Small intestine (tissue), 7 donors: ENCODE data around the gene BRAT1. TPM values are rescaled to one million over a fixed set of nuclear protein-coding genes. Genes with fewer than 3 reads are reported as not detected.

Experiments
- DNase-seq, 2 donors: peaks; one replicate each; pipeline versions ENCODE4 v3.0.0 to v3.0.0-alpha.2; 2013
- FAIRE-seq: peaks from 2 replicates; lab custom pipeline; 2012; peaks lifted over from hg19 to GRCh38; lab: Jason Lieb, UNC
- H3K27ac ChIP-seq, 3 donors: one replicate each; pipeline ENCODE4 v1.5.1; 2013; ENCODE audit warnings: low read length in 2 of 3, mild to moderate bottlenecking in 2 of 3, control low read depth in 1 of 3, inconsistent platforms in 1 of 3, low read depth in 1 of 3, moderate library complexity in 1 of 3
- H3K27me3 ChIP-seq, 3 donors: one replicate each; pipeline ENCODE4 v1.6.1; 2013; ENCODE audit warnings: low read length in 3 of 3, inconsistent platforms in 1 of 3; ENCODE audit not compliant: control insufficient read depth in 3 of 3, insufficient read depth in 3 of 3
- H3K36me3 ChIP-seq, 3 donors: one replicate each; pipeline ENCODE4 v1.6.1; 2013; ENCODE audit warnings: low read length in 3 of 3, inconsistent platforms in 1 of 3, low read depth in 1 of 3, mild to moderate bottlenecking in 1 of 3, moderate library complexity in 1 of 3; ENCODE audit not compliant: control insufficient read depth in 3 of 3, insufficient read depth in 2 of 3
- H3K4me1 ChIP-seq, 3 donors: one replicate each; pipeline ENCODE4 v1.6.1; 2013; ENCODE audit warnings: low read length in 2 of 3, inconsistent platforms in 1 of 3, low read depth in 1 of 3, mild to moderate bottlenecking in 1 of 3, moderate library complexity in 1 of 3; ENCODE audit not compliant: control insufficient read depth in 3 of 3, insufficient read depth in 2 of 3
- H3K4me3 ChIP-seq, 3 donors: one replicate each; pipeline ENCODE4 v1.5.1; 2013; ENCODE audit warnings: low read length in 3 of 3, control low read depth in 1 of 3, inconsistent platforms in 1 of 3, low read depth in 1 of 3, mild to moderate bottlenecking in 1 of 3, moderate library complexity in 1 of 3
- H3K9me3 ChIP-seq, 2 donors: one replicate each; pipeline ENCODE4 v1.6.1; 2013; ENCODE audit warnings: low read depth in 1 of 2, low read length in 1 of 2; ENCODE audit not compliant: control insufficient read depth in 2 of 2, insufficient read depth in 1 of 2
- WGBS, 3 donors: extraction: QIAGEN DNeasy Blood & Tissue Kit; methylation state at CpG; one replicate each; pipeline ENCODE4 v1.1.7; 2013; 5-methylcytosine and 5-hydroxymethylcytosine counted together
- polyA plus RNA-seq, 4 donors: library from polyadenylated mRNA; stranded (reverse) in 3 of 4; unstranded in 1 of 4; fragments of 200-250 nt in 3 of 4; fragments of 120-200 nt in 1 of 4; gene quantifications; one replicate each; pipeline versions ENCODE4 v1.2.1 to v1.2.3, GENCODE V29; 2013
- donor health status: healthy with polysubstance abuse.
- donor health status: control.
- donor health status: control.
- donor health status: Bipolar disorder and iron deficiency.
- donor health status: healthy.

The BRAT1 gene
- polyA plus RNA-seq, 4 donors, result 25.1 to 40.3 (median 28.2) TPM

DNA sequence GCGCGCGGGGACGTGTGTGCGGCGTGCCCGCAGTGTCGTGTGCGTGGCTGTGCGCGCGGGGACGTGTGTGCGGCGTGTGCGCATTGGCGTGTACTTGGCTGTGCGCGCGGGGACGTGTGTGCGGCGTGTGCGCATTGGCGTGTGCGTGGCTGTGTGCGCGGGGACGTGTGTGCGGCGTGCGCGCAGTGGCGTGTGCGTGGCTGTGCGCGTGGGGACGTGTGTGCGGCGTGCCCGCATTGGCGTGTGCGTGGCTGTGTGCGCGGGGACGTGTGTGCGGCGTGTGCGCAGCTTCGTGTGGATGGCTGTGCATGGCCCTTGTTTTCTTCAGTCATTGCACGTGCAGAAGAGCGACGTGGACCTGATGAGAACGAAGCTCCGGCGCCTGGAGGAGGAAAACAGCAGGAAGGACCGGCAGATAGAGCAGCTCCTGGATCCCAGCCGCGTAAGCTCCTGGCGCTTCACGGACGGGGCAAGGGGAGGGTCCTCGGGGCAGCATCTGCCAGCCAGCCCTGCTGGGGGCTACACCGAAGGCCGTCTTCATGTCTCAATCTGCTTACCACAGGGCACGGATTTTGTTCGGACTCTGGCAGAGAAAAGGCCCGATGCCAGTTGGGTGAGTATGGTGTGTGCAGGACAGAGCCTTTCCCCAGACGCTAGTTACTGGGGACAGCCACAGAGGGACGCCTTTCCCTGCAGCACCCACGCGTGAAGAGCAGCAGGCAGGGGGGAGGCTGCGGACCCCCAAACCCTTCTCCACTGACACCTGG, 22.8 kb upstream of the BRAT1 start:
- peaks cover 4 to 71% (median 8%) of the 10 kb centered on the region in 3 donors for H3K36me3 ChIP-seq
- DNase-seq, result no peak
- H3K27ac ChIP-seq, result no peak overlapping the region
- H3K4me1 ChIP-seq, result peaks cover 0 to 5% (median 0%) of the 10 kb centered on the region in 3 donors
- H3K27me3 ChIP-seq, result no peaks in the 10 kb centered on the region
- no peak for FAIRE-seq
- no peak overlapping the region for H3K4me3 ChIP-seq
- 95 to 98% (median 97%) methylated on average over 68 to 73 of the region's 73 CpGs for WGBS, 3 donors
- no peaks in the 10 kb centered on the region for H3K9me3 ChIP-seq

DNA sequence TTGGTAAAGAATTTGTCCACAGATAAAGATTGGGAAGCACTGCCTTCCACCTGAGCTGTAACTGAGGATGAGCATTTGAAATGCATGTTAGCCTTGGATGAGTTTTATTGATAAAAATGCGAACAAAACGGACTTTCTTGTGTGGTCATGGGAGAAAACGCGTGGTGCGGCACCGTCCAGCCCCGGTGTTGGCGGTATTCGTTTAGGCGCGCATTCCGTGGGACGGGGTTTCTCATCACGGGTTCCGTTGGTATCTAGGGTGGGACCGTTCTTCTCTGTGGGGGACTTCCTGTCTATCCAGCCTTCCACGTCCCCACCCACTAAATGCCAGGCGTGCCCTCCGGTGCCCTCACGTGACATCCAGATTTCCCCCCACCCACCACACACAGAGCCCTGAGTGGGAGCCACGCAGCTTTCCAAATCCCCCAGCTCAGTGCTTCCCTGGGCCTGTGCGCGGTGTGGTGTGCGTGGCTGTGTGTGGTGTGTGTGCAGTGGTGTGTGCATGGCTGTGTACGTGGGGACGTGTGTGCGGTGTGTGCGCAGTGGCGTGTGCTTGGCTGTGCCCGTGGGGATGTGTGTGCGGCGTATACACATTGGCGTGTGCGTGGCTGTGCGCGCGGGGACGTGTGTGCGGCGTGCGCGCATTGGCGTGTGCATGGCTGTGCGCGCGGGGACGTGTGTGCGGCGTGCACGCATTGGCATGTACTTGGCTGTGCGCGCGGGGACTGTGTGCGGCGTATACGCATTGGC, 21.6 kb upstream of the BRAT1 start:
- FAIRE-seq (no peak), DNase-seq (no peak)
- H3K4me3 ChIP-seq, result no peak overlapping the region
- peaks cover 4 to 69% (median 8%) of the 10 kb centered on the region in 3 donors for H3K36me3 ChIP-seq
- 92 to 93% (median 93%) methylated on average over 56 of the region's 56 CpGs for WGBS, 3 donors
- H3K9me3 ChIP-seq, result no peaks in the 10 kb centered on the region
- no peak overlapping the region for H3K27ac ChIP-seq
- peaks cover 0 to 14% (median 2%) of the 10 kb centered on the region in 3 donors for H3K4me1 ChIP-seq
- no peaks in the 10 kb centered on the region for H3K27me3 ChIP-seq

DNA sequence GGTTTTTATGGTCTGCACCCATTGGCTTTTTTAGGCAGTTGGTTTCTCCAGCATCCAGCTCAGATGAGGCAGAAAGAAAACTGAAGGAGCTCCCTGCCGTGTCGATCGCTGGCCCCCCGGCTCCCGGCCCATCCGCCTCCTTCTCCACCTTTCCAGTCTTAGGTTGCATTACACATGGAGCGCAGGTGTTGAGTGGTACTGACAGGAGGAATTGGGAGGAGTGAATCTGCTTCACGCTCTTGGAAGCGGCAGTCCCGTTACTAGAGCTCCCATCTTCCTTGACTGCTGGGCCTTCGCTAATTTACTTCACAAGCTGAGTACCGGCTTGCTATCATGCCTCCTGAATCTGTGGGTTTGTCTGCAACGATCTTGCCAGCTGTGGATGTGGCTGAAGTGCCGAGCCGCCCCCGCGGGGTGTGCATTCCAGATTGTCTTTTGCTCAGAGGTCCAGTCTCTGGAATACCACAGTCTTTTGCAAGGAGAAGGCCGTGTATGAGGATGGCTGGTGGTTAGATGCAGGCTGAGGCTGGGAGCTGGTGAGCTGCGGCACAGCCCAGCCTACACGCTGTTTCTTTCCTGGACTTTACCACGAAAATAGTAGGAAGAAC, 20.5 kb upstream of the BRAT1 start:
- H3K9me3 ChIP-seq, result no peaks in the 10 kb centered on the region
- no peak overlapping the region for H3K27ac ChIP-seq
- FAIRE-seq (no peak), DNase-seq (no peak)
- H3K27me3 ChIP-seq, result no peaks in the 10 kb centered on the region
- no peak overlapping the region for H3K4me3 ChIP-seq
- H3K4me1 ChIP-seq, result peaks cover 0 to 22% (median 2%) of the 10 kb centered on the region in 3 donors
- 92 to 94% (median 93%) methylated on average over 21 of the region's 21 CpGs for WGBS, 3 donors
- peaks cover 4 to 72% (median 6%) of the 10 kb centered on the region in 3 donors for H3K36me3 ChIP-seq

DNA sequence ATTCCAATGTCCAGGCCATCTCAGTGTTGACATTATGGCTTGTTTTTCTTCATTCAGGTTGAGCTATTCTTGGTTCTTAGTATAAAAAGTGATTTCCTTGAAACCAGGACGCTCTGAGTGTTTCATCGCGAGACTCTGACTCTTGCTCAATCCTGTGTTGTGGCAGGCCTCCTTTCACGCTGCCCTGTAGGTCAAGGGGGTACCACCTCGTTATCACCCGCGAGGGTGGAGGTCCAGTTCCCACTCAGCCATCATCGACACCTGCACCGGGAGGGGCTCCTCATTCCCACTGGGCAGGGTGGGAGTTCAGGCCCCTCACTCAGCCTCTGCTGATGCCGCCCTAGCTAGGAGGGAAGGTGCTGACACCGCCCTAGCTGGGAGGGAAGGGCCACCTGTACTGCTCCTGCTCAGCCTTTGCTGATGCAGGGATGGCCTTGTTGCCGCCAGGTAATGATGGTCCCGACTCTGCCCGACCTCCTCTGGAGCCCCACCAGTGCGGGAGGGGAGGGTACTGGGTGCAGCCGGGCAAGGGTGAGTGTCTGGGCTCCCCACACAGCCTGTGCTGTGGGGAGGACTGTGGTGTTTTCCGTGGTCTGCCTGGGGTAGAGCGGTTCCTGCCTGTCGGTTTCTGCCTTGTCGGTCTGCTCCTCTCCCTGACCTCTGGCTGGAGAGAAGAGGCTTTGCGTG, 19.9 kb upstream of the BRAT1 start:
- DNase-seq (no peak), FAIRE-seq (no peak)
- no peaks in the 10 kb centered on the region for H3K9me3 ChIP-seq
- H3K4me1 ChIP-seq, result peaks cover 0 to 22% (median 2%) of the 10 kb centered on the region in 3 donors
- peaks cover 4 to 70% (median 6%) of the 10 kb centered on the region in 3 donors for H3K36me3 ChIP-seq
- no peak overlapping the region for H3K27ac ChIP-seq
- H3K27me3 ChIP-seq, result no peaks in the 10 kb centered on the region
- no peak overlapping the region for H3K4me3 ChIP-seq
- 85 to 89% (median 86%) methylated on average over 21 of the region's 21 CpGs for whole genome bisulfite sequencing, 3 donors

DNA sequence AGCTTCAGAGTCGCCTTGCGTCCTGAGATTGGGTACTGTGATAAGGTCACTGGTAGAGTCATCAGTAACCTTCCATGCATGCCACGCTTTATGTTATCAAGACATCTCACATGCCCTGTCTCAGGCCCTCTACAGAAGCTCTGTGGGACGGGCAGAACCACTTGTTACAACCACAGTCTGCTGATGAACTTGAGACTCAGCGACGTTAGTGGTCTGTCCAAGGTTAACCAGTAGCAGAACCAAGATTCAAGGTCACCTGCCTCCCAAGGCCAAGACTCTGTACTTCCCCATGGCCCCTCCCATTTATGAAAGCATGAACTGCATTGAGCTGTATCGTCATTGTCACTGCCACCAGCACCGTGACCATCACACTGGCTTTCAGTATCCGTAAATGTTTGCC, 18.4 kb upstream of the BRAT1 start:
- DNase-seq (no peak), FAIRE-seq (no peak)
- no peak overlapping the region for H3K4me3 ChIP-seq
- peaks cover 4 to 73% (median 6%) of the 10 kb centered on the region in 3 donors for H3K36me3 ChIP-seq
- no peaks in the 10 kb centered on the region for H3K9me3 ChIP-seq
- no peak overlapping the region for H3K27ac ChIP-seq
- 91 to 92% (median 91%) methylated on average over 9 of the region's 9 CpGs for WGBS, 3 donors
- peaks cover 0 to 22% (median 2%) of the 10 kb centered on the region in 3 donors for H3K4me1 ChIP-seq
- no peaks in the 10 kb centered on the region for H3K27me3 ChIP-seq

DNA sequence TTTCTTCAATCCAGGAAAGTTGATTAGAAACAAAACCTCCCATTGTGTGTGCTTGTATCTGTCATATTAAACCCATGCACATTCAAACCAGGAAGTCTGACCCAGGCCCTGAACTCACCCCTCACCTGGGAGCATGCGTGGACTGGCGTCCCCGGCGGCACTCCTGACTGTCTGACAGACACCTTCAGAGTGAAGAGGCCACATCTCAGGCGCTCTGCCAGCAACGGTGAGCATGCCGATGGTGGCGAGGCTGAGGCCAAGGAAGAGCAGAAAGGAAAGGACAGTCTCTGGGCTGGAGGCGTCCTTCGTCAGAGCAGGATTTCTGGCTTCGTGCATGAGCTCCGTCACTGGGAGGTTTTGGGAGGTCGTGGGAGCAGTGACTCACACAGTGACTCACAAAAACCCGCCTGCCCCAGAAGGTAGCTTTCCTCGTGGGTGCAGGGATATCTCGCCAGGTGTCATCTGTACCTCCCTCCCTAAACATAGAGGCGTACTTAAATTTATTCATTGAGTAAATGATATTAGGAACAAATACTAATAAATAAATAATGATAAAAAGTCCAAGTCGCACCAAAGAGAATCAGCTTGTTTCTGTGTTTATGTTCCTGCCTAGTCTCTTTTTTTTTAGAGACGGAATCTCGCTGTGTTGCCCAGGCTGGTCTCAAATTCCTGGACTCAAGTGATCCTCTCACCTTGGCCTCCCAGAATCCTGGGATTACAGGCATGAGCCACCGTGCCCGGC, 16.9 kb upstream of the BRAT1 start:
- DNase-seq, result peak; percentile 73 to 91
- peaks cover 0 to 76% (median 6%) of the 10 kb centered on the region in 3 donors for H3K36me3 ChIP-seq
- 24 to 66% (median 41%) methylated on average over 22 of the region's 22 CpGs for whole genome bisulfite sequencing, 3 donors
- H3K4me1 ChIP-seq, result peaks cover 0 to 24% (median 2%) of the 10 kb centered on the region in 3 donors
- H3K4me3 ChIP-seq, result no peak overlapping the region
- peak overlapping the region; percentile 49 to 90 (median 57) for H3K27ac ChIP-seq
- no peaks in the 10 kb centered on the region for H3K9me3 ChIP-seq
- H3K27me3 ChIP-seq, result no peaks in the 10 kb centered on the region
- no peak for FAIRE-seq

DNA sequence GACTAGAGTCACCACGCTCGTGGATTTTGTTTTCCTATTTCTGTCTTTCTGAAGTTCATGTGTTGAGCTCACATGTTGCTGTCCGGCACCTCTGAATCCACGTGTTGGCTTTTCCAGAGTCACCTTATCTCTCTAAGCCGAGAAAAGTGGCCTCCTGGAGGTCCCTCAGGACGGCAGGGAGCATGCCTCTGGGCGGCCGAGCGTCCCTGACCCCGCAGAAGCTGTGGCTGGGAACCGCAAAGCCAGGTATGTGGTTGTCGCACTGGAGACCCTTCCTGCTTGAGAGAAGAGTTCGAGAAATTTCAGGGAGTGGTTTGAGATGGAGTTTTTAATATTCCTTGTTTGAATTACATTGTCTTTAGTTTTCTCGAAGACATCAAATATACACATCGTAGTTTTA, 16.1 kb upstream of the BRAT1 start:
- H3K27ac ChIP-seq, result peak overlapping the region; percentile 28 to 49 (median 28)
- FAIRE-seq (no peak), DNase-seq (peak in 1 of 2 donors; percentile 28)

More for the DNA sequence above, 16.1 kb upstream of the BRAT1 start:
- 63 to 78% (median 76%) methylated on average over 15 of the region's 15 CpGs for WGBS, 3 donors
- Histone ChIP-seq H3K27me3 (no peaks in the 10 kb centered on the region), H3K4me3 (no peak overlapping the region), H3K9me3 (no peaks in the 10 kb centered on the region), H3K36me3 (peaks cover 0 to 73% (median 6%) of the 10 kb centered on the region in 3 donors), H3K4me1 (peaks cover 0 to 27% (median 2%) of the 10 kb centered on the region in 3 donors)
